Adipose tissue (tissue), 3 donors: ENCODE data around the gene NOL4L. TPM values are rescaled to one million over a fixed set of nuclear protein-coding genes. Genes with fewer than 3 reads are reported as not detected.

ENCODE experiments used
- H3K27ac ChIP-seq: one replicate; pipeline ENCODE4 v1.5.1; 2013; ENCODE audit warnings: low read depth, low read length
- WGBS, 3 donors: extraction: QIAGEN DNeasy Blood & Tissue Kit; methylation state at CpG; one replicate each; pipeline ENCODE4 v1.1.7; 2013; 5-methylcytosine and 5-hydroxymethylcytosine counted together
- polyA plus RNA-seq, 3 donors: library from polyadenylated mRNA; stranded (reverse); fragments of 200-250 nt; gene quantifications; one replicate each; pipeline ENCODE4 v1.2.3, GENCODE V29; 2013
- donor health status: healthy with polysubstance abuse.
- donor health status: Bipolar disorder and iron deficiency.
- donor health status: healthy.

Gene NOL4L
- polyA plus RNA-seq, 3 donors, result 5.3 to 9.9 (median 7.6) TPM

DNA sequence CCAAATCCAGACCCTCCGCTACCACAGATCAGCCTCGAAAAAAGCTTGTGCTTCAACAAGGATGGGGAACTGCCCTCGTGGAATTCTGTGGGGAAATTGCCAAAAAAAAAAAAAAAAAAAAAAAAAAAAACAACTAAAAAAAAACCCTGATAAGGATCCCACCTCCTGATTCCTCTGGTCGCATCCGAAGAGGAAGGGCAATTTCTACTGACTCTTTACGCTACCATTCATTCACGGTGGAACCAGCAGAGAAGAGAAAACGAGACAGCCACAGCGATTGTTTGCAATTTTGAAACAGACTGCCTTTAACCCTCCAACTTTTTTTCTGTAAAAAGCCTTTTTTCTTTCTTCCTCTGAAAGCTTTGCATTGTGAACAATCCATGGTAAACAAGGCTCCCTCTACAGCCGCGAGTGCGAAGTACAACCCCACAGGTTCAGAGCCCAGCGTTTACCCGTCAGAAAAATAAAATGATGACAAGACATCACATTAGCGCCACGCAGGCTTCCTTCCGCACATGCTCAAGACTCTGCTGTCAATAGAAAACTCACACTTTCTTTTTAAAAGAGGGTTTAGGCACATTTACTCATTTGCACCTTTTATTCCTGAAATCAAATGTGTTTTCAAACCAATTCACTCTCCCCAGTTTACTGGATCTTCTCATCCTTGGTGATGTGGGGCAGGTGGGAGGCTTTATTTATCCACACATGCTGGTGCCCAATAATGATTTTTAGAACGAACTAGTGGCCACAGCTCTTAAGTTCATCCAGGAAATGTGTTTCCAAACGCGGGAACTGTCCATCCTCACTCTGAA, 100.0 kb downstream of the NOL4L start:
- 2 to 4% (median 3%) methylated on average over 20 of the region's 20 CpGs for WGBS, 3 donors
- no peak overlapping the region for H3K27ac ChIP-seq

DNA sequence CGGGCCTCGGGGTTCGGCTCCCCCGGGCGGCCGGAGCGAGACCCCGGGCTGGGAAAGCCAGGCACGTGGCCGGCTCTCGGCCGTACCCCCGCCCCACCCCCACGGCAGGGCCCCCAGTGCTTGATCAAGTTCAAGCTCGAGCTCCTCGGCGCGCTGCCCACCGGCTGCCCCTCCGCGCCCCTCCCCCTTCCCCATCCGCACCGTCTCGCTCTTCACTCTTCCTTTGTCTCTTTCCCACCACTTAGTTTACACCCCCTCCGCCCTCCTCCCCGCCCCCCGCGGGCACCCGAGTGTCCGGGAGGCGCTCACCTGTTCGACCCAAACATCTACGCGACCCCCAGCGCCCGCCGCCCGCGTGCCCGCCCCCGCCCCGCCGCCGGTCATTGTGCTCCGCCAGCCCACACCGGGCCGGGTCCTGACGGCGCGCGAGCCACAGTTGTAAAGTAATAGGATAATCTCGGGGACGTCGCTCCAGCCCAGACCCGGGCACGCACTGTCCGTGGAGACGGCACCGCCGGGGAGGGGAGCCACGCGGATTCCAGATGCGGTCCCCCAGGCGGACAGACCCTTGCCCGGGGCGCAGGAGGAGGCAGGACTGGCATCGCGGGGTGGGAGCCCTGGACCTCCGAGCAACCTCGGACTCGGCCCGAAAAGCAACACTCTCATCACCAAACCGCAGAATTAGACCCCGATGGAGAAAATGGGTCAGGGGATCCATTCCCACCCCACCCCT, 100.7 kb downstream of the NOL4L start:
- 0 to 1% (median 1%) methylated on average over 58 to 74 of the region's 74 CpGs for WGBS, 3 donors
- H3K27ac ChIP-seq, result peak overlapping the region; percentile 79

DNA sequence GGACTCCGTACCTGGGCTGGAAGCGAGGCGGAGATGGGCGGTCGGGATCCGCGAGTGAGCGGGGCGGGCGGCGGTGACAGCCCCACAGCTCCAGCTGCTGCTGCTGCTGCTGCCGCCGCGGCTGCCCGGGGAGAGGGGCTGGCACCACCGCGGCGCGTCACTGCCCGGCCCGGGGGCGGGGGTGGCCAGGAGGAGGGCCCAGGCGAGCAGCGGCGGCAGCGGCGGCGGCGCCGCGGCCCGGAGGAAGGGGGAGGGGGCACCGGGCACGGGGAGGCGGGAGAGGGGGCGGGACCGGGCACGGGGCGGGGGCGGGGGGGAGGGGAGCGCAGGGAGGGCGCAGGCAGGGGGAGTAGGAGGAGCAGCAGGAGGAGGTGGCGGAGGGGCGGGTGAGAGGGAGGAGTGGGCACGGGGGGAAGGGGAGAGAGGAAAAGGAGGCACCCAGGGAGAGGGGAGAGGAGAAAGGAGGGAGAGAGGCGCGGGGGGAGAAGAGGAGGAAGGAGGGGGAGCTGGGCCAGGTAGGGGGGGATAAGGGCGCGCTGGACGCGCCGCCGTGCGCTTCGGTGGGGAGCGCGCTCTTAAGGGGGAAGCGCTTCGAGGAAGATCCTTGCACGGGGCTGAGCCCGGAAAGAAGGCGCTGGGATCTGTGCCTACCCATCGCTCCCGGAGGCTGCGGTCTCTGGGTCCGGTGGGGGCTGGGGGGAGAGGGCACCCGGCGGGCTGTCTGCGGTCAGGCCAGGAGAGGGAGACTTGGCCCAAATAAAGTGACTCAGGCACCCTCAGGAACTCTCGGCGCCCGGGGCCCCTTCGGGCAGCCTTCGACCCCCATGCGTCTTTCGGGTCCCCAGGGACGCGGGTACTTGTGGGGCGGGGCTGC, 101.5 kb downstream of the NOL4L start:
- H3K27ac ChIP-seq, result peak overlapping the region; percentile 40
- WGBS, 3 donors, result 1% methylated on average over 44 to 71 of the region's 79 CpGs

DNA sequence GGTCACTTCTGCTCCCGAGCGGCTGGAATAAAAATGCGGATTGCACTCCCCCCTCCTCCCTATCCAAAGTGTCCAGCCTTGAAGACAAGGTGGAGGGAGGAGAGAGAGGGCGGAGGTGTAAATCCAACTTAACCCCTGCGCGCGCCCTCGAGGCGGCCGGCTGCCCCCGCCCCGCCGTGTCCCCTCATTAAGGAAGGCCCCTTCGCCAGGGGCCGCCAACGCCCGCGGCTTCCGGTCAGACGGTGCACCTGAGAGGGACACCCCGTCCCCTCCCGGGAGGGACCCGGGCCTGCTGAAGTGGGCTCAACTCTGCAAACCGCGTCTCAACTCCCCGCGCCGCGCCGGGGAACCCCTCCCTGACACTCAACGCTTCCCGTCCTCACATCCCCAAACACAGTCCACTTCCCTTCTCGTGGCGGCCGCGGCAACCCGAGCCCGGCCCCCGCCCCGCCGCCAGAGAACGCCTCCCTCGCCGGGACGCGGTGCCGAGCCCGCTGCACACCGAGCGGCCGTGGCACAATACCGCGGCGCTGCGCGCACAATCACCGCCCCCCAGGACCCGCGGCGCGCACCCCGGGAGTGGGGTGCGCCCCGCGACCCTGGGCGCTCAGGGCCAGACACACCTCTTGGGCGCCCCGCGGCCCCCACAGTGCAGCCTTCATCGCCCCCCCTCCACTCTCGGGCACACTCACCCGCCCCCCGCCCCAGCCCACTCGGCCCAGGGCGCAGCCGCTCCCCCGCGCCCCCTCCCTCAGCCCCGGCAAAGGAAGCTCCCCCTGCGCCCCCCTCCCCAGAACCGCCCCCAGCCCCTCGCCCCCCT, 102.5 kb downstream of the NOL4L start:
- peak overlapping the region; percentile 40 for H3K27ac ChIP-seq
- WGBS, 3 donors, result 1 to 2% (median 1%) methylated on average over 59 to 82 of the region's 82 CpGs

DNA sequence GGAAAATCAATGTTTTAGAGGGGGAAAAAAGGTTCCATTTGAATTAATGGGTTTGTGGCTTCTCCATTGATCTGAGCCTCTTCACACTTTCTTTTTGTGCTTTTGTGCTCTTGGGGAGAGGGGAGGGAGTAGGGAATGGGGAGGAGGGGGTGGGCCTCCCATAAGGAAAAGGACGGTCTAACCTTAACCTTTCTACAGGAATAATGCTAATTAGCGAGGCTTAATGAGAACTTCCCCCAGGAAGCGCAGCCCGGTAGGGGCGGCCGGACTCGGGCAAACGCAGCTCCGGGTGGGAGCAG, 103.0 kb downstream of the NOL4L start:
- H3K27ac ChIP-seq, result no peak overlapping the region

DNA sequence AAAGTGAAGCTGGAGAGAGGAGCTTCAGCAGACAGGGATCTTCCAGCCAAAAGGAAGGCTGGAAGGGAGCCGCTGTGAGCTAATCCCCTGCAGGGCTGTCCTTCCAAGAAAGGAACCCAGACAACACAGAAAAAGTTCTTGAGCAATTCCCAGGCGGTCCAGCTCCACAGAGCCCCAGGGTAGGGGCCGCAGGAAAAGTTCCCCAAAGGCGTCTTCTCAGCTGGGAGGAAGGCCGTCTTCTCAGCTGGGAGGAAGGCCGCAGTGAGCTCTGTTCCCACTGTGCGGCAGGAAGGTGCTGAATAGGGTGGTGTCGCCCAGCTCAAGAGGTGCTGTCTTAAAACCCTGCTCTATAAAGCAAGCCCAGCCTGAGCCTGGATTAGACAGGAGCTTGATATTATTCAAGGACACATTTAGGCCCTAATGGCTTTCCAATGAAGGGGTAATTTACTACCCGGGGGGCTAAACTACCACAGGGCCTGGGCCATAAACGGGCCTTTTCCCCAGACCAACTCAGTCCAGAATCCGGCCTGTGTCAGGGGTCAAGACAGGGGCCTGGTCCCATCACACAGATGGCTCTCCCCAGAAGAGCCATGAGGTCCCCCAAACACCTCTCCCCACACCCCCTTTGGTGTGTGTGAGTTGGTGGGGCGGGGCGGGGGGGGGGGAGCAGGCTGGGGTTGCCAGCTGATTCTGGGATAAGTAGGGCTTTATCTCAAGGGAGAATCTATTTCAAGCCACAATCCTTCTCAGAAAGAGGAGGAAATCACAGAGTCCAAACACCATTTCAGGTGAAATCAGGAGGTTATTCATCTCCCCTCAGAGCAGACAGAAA, 103.6 kb downstream of the NOL4L start:
- H3K27ac ChIP-seq, result no peak overlapping the region
- 19 to 26% (median 25%) methylated on average over 12 to 13 of the region's 13 CpGs for WGBS, 3 donors

More for the DNA sequence above, 103.0 kb downstream of the NOL4L start:
- WGBS, 3 donors, result 1 to 12% (median 3%) methylated on average over 9 of the region's 9 CpGs

DNA sequence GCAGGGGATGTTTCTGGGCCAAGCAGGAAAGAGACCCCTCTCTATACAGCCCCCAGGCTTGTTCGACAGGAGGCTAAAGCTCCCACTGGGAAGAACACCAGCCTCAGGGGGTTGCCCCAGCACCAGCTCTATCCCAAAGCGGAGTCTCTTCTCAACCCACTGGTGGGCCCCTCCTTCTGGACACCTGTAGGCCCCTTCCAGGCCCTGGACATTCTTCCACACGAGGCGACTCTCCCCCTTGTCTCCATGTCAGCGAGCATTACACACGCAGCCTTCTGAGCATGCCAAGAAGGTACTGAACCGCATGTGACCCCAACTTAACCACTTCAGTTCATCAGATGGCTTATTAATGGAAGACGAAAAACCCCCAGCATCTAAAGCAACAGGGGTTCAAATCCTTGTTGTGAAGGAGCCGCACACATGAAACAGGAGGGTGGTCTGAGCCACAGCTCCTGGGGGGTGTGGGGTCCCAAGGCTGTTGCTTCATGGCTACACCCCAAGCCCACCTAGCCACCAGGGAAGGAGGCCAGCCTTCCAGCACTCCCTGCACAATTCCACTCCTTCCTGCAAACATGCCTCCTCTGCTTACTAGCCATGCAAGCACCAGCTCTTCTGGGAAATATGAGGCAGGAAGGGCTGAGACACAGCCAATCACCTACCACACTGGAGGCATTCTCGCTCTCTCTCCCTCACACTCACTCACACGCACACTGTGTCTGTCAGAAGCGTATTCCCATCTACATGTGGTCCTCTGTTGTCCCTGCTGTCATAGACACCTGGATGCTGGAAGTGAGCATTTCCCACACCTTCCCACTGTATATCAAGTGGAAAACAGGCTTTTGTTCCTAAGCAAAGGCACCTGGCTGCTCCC, 104.5 kb downstream of the NOL4L start:
- no peak overlapping the region for H3K27ac ChIP-seq
- WGBS, 3 donors, result 45 to 69% (median 60%) methylated on average over 12 of the region's 12 CpGs

DNA sequence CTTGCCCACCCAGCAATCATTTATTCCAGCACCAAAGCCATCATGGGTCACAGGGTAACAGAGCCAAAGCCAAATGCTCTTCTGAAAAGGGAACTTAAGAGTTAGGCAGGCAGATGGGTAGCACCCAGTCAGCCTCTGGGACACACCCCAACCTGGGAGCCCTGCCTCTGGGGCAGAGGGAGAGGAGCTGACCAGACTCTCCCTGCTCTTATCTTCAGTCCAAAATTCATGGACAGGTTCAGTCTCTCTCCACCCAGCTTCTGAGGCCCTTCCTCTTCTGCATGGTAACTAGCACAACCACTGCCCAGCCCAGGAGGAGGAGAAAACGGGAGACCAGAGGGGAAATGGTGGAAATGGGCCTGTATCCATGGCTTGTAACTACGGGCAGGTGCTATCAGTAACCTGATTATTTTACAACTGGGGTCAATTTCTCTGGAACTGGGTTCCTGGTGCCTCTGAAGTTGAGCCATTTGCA, 105.4 kb downstream of the NOL4L start:
- H3K27ac ChIP-seq, result no peak overlapping the region
- WGBS, 3 donors, result 13 to 38% (median 31%) methylated on average over 2 of the region's 2 CpGs

DNA sequence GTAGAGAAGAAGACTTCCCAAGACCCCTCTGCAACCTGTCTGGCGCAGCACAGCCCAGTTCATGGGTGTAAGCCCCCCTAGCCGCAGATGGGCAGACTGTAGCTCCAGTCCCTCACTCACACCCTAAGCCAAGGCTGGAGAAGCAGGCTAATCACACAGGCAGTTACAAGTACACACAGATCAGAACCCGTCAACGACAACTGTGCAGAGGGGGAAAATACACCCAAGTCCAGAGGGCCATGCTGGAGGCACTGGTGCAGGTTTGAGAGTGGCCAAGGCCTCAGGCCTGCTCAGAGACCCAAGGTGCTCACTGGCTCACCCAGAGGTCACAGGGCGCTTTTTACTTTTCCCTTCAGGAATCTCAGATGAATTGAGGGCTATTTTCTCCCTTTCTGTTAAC, 106.1 kb downstream of the NOL4L start:
- WGBS, 3 donors, result 73 to 95% (median 91%) methylated on average over 5 of the region's 5 CpGs
- no peak overlapping the region for H3K27ac ChIP-seq

DNA sequence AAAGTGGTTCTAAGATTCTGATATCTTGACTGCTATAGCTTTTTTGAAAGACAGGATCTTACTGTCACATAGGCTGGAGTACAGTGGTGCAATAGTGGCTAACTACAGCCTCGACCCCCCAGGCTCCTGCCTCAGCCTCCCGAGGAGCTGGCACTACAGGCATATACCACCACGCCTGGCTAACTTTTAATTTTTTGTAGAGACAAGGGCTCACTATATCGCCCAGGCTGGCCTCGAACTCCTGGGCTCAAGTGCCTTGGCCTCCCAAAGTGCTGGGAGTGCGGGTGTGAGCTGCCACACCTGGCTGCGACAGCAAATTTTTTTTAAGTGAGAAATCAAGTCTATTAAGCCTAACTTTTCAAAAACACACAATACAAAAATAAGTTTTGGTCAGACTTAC, 106.6 kb downstream of the NOL4L start:
- 63 to 94% (median 90%) methylated on average over 7 of the region's 7 CpGs for WGBS, 3 donors
- H3K27ac ChIP-seq, result no peak overlapping the region

DNA sequence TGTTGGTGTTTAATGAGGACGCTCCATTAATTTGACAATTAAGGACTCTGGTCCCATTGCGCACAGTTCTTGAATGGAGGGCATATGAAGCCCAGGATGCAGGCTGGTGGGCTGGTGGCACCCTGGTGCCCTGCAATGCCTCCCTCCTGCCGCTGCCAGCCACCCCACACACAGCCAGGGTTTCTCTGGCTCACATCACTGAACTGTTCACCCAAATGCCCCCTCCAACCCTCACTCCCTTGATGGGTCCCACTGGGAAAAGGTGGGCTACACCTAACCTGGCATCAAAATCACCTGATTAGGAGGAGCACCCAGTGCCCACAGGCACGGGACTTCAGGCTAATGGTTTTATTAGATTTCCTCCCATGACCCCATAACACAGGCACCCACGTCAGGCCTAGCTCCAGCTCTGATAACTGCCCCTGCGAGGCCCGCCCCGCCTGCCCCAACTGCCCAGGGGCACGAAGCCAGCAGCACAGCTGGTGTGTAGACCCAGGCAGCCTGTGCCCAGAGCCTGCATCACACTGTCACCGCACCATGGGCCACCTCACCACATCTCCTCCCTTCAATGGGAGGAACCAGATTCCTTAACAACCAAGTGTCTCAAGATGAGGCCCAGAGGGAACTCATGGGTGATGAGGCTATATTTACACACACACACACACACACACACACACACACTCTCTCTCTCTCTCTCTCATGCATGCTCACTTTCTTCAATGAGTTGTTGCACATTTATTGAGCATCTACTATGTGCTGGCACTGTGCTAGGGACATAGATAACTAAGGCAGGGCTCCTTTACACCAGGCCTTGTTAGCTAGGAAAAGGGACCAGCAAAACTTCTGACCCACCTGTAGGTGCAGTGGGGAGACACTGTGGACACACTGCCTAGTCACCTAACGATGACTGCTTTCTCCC, 107.3 kb downstream of the NOL4L start:
- no peak overlapping the region for H3K27ac ChIP-seq

DNA sequence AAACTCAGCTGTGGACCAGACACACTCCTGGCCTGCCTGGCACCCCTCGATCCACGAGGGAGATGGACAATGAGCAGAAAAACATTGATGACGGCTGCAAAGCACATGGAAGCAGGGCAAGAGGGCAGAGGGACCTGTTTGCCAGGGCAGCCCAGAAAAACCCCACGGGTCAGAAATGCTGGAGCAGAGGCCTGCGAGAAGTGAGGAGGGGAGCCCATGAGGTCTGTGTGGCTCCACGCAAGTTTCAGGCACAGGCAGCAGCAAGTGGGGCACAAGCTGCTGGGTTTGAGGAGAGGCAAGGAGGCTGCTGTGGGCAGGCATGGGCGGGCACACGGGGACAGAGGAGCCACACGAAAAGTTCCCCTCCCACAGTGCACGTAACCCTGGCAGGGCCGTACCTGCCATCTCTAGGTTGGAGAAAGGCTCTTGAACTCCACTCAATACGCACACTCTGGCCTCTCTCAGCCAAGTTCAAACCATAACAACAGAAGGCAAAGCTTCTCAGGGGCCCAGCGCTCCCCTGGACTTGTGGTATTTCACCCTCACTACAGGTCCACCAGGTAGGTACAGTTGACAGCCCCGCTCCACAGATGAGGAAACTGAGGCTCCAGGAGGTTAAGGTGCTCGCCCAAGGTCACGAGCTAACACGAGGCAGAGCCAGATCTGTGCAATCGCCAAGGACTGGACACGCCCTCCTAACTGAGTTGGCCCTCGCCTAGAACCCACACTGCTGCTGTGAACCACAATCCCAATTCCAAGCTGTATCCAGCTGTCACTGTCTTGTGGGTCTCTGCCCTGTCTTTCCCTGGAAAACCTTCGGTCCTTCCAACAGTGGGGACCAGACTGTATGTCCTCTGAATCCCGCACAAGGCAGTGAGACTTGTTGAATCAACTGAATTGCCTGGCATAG, 108.2 kb downstream of the NOL4L start:
- H3K27ac ChIP-seq, result no peak overlapping the region
- WGBS, 3 donors, result 53 to 77% (median 62%) methylated on average over 22 of the region's 22 CpGs

More for the DNA sequence above, 107.3 kb downstream of the NOL4L start:
- WGBS, 3 donors, result 53 to 85% (median 62%) methylated on average over 11 of the region's 11 CpGs

DNA sequence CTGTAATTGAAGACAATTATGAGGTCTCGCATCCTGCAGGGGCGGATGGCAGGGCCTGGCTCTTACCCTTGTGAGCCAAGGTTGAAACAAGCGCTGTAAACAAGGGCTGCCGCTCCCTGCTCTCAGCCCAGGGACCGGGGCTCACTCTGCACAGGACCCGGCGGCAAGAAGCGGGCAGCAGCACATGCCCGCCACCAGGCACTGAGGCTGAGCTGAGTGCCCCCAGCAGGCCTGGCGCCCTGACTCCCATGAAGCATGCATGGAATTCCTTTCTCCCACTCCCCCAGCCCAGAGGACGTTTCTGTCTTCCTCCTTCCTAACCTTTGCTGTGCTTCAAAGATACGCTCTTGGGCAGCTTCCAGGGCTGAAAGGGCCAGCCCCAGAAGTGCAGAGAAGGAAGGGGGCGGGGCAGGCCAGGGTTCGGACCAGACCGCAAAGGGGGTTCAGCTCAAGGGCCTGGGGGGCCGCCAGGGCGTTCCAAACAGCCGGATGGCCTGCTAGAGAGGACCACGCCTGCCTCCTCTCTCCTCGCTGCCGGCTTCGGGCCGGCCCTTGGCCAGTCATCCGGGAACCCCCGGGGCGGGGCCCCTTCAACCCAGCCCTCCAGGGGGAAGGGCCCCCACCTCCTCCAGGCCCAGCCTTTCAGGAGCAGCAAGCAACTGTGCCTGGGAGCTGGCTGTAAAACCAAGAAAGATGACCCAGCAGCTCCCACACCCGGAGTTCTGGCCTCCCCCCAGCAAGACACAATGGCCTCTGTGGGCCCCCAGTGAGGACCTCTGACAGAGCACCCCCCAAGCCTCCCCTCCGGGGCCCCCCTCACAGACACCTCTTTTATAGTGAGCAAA, 109.9 kb downstream of the NOL4L start:
- 3 to 7% (median 4%) methylated on average over 24 to 28 of the region's 28 CpGs for WGBS, 3 donors
- peak overlapping the region; percentile 75 for H3K27ac ChIP-seq

DNA sequence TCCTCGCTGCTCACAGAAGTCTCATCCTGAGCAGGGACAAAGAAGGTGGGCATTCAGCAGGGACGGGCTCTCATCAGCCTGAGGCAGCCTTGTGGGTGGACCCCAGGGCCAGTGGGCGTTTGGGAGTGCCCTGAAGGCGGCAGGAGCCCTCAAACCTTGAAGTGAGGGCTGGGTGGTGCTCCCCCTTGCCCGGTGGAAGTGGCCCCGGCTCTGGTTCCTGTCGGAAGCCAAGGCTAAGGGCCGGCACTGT, 110.5 kb downstream of the NOL4L start:
- WGBS, 3 donors, result 13 to 22% (median 15%) methylated on average over 8 of the region's 8 CpGs

More for the DNA sequence above, 110.5 kb downstream of the NOL4L start:
- H3K27ac ChIP-seq, result no peak overlapping the region
